ENCODE measurements around the gene HS2ST1.

Gene HS2ST1

DNA sequence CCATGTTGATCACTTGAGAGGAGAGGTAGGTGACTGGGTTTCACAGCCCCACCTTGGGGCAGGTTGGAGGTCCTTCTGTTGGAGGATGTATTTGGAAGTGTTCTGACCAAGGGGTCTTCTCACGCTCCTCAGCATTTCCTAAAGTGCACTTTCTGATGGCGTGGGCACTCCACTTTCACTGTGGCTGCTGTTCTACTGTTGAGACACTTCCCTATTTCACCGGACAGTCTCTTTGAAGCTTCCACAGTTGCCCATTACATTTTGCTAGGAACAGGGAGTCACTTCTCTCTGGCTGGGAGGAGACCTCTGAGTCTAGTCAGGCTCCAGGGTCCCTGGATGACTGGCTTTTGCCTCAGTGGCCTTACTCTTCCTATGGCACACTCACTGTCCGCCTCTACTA, 234.2 kb downstream of the HS2ST1 start:
- Histone ChIP-seq H3K9me3 (ENCODE audit: control insufficient read depth, low read length) (no peaks in the 10 kb centered on the region), H3K27ac (ENCODE audit: low read depth, low read length, severe bottlenecking) (no peak overlapping the region), H3K36me3 (ENCODE audit: control insufficient read depth, insufficient read depth, low read length) (no peaks in the 10 kb centered on the region), H3K4me3 (ENCODE audit: extremely low read depth, insufficient read depth, low read length, poor library complexity, severe bottlenecking) (no peak overlapping the region), H3K4me1 (ENCODE audit: control insufficient read depth, insufficient read depth, low read length, poor library complexity, severe bottlenecking) (peaks cover 14% of the 10 kb centered on the region)
- WGBS, 2 experiments (ENCODE audit: insufficient coverage in 2 of 2), result 85 to 95% methylated on average over 3 to 4 of the region's 4 CpGs

DNA sequence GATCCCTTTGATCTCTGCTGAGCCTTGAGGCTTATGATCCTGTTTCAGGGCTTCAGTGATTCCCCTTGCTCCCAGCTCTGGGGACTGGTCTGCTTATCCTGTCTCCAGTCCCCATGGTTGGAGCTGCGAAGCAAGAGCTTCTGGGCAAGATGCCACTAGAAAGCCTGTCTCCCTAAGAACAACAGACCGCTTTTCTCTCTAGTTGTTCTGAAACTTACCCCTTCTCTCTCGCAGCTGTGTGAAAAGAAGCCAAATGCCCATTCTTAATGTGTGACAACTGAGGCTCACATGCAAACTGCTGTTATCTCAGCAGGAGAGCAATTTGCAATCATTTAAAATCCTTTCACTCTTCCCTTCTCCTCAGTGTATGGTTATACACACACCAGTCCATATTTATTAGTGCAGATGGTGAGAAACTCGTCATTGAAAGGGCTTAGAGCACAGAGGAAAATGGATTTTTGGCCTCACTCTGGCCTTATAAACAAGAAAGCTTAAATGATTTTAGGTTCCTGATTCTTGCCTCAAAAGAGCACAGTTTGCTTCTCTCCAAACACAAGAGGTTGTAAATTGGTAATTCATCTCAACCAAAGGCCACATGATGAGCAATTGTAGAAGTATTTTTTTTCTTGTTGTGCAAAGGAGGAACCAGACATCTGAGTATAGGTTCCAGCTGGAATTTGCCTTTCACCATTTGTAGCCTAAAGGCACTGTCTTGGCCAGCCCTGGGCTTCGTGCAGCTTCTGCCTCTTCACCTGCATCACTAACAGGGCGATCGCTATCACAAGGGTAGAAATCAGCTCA, 235.0 kb downstream of the HS2ST1 start:
- Histone ChIP-seq H3K4me3 (ENCODE audit: extremely low read depth, insufficient read depth, low read length, poor library complexity, severe bottlenecking) (no peak overlapping the region), H3K4me1 (ENCODE audit: control insufficient read depth, insufficient read depth, low read length, poor library complexity, severe bottlenecking) (peaks cover 14% of the 10 kb centered on the region), H3K27ac (ENCODE audit: low read depth, low read length, severe bottlenecking) (no peak overlapping the region), H3K36me3 (ENCODE audit: control insufficient read depth, insufficient read depth, low read length) (no peaks in the 10 kb centered on the region), H3K9me3 (ENCODE audit: control insufficient read depth, low read length) (no peaks in the 10 kb centered on the region)
- WGBS, 2 experiments (ENCODE audit: insufficient coverage in 2 of 2), result 36 to 45% methylated on average over 4 to 7 of the region's 7 CpGs

DNA sequence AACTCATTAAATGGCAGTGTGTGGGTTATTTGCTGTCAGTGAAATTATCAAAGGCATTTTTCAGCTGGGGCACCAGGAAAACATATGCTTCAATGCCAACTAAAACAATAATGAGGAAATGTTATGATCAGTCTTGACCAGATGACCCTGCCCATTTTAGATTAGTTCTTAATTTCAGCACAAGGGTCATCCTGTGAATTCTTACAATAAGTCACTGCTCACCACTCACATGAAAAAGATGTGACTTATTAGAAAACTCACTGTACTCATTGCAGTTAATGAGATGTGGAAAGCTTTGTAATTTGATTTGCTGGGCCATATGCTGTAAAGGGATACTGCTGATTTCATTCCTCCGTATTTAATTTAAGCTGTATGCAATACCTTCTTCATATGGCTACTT, 235.7 kb downstream of the HS2ST1 start:
- Histone ChIP-seq H3K9me3 (ENCODE audit: control insufficient read depth, low read length) (no peaks in the 10 kb centered on the region), H3K4me3 (ENCODE audit: extremely low read depth, insufficient read depth, low read length, poor library complexity, severe bottlenecking) (no peak overlapping the region), H3K36me3 (ENCODE audit: control insufficient read depth, insufficient read depth, low read length) (no peaks in the 10 kb centered on the region), H3K27ac (ENCODE audit: low read depth, low read length, severe bottlenecking) (no peak overlapping the region), H3K4me1 (ENCODE audit: control insufficient read depth, insufficient read depth, low read length, poor library complexity, severe bottlenecking) (peaks cover 14% of the 10 kb centered on the region)
- WGBS, 2 experiments (ENCODE audit: insufficient coverage in 2 of 2), result no CpG with 5 or more reads among the region's 1 CpG

DNA sequence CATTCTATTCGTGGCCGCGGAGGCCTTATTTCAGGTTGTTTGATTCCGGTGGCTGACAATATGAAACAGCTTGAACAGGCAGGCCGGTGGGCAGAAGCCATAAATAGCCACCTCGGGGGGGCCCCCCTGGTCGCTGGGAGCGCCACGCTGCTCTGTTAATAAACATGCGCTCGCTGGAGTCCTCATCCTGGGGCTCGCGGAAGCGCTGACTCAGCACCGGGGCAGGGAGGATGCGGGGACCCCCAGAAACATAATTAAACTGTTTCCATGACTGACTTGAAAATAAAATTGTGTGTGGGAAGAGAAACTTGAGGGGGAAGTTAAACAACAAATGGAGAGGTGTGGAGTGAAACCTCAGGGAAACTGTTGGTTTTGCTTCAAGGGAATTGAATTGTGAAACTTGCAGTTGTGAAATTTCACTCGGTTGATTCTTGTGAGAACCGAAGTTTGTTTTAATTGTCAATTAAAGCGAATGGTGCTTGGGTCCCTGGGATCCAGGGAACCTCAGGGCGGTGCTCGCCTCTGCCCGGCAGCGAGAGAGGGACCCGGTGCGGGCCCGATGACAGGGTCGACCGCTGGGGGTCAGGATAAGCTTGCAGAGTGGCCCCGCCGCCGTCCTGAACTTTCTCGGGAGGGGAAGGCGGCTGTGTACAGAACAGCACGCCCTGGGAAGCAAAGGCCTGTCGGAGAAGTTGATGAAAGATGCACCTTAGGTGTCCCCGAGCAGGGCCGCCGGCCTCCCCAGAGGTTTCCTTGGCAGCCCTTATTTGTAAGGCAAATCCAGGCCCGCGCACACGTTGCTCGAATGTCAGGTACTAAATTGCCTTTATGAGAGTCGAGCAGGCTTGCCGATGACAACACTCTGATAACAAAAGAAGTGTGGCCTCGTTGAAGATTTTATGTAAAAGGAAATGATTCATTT, 237.3 kb downstream of the HS2ST1 start:
- peaks cover 14% of the 10 kb centered on the region for H3K4me1 ChIP-seq (ENCODE audit: control insufficient read depth, insufficient read depth, low read length, poor library complexity, severe bottlenecking)
- WGBS, 2 experiments (ENCODE audit: insufficient coverage in 2 of 2), result 10 to 16% methylated on average over 32 to 34 of the region's 45 CpGs
- H3K36me3 ChIP-seq (ENCODE audit: control insufficient read depth, insufficient read depth, low read length), result no peaks in the 10 kb centered on the region
- H3K27ac ChIP-seq (ENCODE audit: low read depth, low read length, severe bottlenecking), result no peak overlapping the region
- no peaks in the 10 kb centered on the region for H3K9me3 ChIP-seq (ENCODE audit: control insufficient read depth, low read length)
- no peak overlapping the region for H3K4me3 ChIP-seq (ENCODE audit: extremely low read depth, insufficient read depth, low read length, poor library complexity, severe bottlenecking)

DNA sequence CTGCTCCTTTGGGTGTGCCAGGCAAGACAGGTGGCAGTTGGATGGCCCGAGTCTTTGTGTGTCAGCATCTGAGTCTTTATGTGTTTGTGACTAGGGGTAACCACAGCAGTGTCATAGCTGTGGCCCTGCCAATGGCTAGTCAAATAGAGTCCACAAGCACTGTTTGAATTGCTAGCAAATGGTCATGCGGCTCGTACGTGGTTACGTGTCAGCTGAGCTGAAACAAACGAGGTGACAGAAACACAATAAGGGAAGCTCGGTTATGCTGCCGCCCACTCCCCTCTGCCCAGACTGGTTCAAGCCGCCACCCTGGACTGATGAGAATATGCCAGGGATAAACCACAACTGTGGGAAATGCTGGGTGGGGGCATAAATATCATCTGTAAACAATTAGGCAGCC, 239.9 kb downstream of the HS2ST1 start:
- peaks cover 11% of the 10 kb centered on the region for H3K4me1 ChIP-seq (ENCODE audit: control insufficient read depth, insufficient read depth, low read length, poor library complexity, severe bottlenecking)
- WGBS, 2 experiments (ENCODE audit: insufficient coverage in 2 of 2), result 85 to 100% methylated on average over 9 of the region's 9 CpGs
- H3K9me3 ChIP-seq (ENCODE audit: control insufficient read depth, low read length), result no peaks in the 10 kb centered on the region

DNA sequence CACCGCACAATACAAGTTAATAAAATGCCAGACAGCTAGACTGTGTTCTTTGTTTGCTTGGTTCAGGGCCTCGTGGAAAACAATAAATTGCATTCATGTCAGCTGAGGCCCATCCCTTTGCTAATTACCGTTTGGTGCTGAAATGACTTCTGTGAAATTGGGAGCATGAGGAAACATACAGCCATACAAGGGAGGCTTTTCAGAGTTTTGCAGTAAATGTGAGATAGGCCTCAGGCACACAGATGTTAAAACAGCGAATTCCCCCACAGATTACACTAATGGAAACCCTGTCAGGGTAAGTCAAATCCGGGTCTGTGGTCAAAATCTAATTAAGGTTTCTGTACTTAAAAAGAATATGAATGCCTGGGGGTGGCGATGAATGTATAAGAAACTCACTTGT, 240.7 kb downstream of the HS2ST1 start:
- Histone ChIP-seq H3K27ac (ENCODE audit: low read depth, low read length, severe bottlenecking) (peak overlapping the region; percentile 66), H3K36me3 (ENCODE audit: control insufficient read depth, insufficient read depth, low read length) (no peaks in the 10 kb centered on the region), H3K9me3 (ENCODE audit: control insufficient read depth, low read length) (no peaks in the 10 kb centered on the region), H3K4me3 (ENCODE audit: extremely low read depth, insufficient read depth, low read length, poor library complexity, severe bottlenecking) (no peak overlapping the region), H3K4me1 (ENCODE audit: control insufficient read depth, insufficient read depth, low read length, poor library complexity, severe bottlenecking) (peaks cover 4% of the 10 kb centered on the region)
- WGBS, 2 experiments (ENCODE audit: insufficient coverage in 2 of 2), result 75 to 76% methylated on average over 3 to 4 of the region's 6 CpGs

More for the DNA sequence above, 239.9 kb downstream of the HS2ST1 start:
- H3K36me3 ChIP-seq (ENCODE audit: control insufficient read depth, insufficient read depth, low read length), result no peaks in the 10 kb centered on the region
- no peak overlapping the region for H3K27ac ChIP-seq (ENCODE audit: low read depth, low read length, severe bottlenecking)
- no peak overlapping the region for H3K4me3 ChIP-seq (ENCODE audit: extremely low read depth, insufficient read depth, low read length, poor library complexity, severe bottlenecking)

DNA sequence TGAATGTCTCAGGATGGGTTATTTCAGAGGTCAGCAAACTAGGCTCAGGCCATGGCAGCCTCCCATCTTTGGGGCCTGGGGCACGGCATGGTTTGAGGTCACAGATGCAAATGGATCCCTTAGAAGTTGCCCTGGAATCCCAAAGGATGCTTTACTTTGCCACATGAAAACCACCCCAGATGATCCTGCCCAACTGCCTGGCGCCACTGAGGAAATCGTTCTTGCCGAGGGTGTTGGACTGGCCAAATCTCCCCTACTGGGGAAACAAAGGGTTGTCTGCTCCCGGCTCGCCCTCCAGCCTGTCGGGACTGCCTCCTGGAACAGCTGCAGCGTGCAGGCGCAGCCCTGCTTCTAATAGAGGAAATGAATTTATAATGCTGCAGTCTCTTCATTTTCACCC, 241.2 kb downstream of the HS2ST1 start:
- Histone ChIP-seq H3K9me3 (ENCODE audit: control insufficient read depth, low read length) (no peaks in the 10 kb centered on the region), H3K27ac (ENCODE audit: low read depth, low read length, severe bottlenecking) (peak overlapping the region; percentile 39), H3K4me1 (ENCODE audit: control insufficient read depth, insufficient read depth, low read length, poor library complexity, severe bottlenecking) (peaks cover 4% of the 10 kb centered on the region), H3K36me3 (ENCODE audit: control insufficient read depth, insufficient read depth, low read length) (no peaks in the 10 kb centered on the region), H3K4me3 (ENCODE audit: extremely low read depth, insufficient read depth, low read length, poor library complexity, severe bottlenecking) (no peak overlapping the region)
- WGBS, 2 experiments (ENCODE audit: insufficient coverage in 2 of 2), result 85 to 88% methylated on average over 4 of the region's 9 CpGs

DNA sequence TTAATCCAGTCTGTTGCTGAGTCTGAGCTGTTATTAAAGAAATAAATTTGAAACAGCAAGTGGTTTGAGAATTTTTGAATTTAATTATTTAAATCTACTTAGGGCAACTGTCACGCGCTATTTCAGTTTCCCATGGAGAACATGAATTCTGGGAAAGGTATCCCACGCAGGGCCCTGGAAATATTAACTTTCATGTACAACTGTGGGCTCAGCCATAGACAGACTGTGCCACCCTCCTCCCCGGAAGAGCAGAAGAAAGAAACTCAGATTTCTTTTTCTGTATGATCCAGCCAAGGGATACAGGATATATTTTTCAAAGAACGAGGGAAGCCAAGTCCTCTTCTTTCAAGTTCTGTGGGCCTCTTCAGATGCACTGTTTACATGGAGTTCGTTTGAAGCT, 241.7 kb downstream of the HS2ST1 start:
- Histone ChIP-seq H3K4me3 (ENCODE audit: extremely low read depth, insufficient read depth, low read length, poor library complexity, severe bottlenecking) (no peak overlapping the region), H3K9me3 (ENCODE audit: control insufficient read depth, low read length) (no peaks in the 10 kb centered on the region), H3K4me1 (ENCODE audit: control insufficient read depth, insufficient read depth, low read length, poor library complexity, severe bottlenecking) (no peaks in the 10 kb centered on the region), H3K36me3 (ENCODE audit: control insufficient read depth, insufficient read depth, low read length) (no peaks in the 10 kb centered on the region), H3K27ac (ENCODE audit: low read depth, low read length, severe bottlenecking) (no peak overlapping the region)
- WGBS, 2 experiments (ENCODE audit: insufficient coverage in 2 of 2), result 87 to 94% methylated on average over 4 to 6 of the region's 6 CpGs

DNA sequence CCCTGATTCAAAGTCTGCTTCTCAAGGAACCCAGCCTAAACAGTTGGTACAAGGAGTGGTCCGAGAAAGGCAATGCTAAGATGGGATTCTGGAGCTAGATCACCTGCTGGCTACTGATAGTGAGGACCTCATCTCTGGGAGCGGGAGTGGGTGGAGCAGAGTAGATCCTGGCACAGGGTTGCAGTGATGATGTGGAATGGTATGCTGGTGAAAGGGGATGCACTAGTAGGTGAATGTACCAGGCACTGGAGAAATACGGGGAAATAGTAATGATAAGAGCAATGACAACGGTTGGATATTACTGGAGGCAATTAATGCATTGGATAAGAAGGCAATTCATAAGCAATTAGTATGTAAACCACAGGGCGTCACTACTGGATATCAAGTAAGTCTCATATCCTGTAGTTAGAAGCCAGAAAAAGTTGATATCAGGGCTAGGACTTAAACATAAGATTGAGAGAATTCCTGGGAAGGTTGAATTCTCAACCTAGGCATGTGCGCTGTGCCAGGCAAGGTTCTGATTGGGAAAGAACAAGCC, 245.0 kb downstream of the HS2ST1 start:
- Histone ChIP-seq H3K4me3 (ENCODE audit: extremely low read depth, insufficient read depth, low read length, poor library complexity, severe bottlenecking) (no peak overlapping the region), H3K9me3 (ENCODE audit: control insufficient read depth, low read length) (no peaks in the 10 kb centered on the region), H3K36me3 (ENCODE audit: control insufficient read depth, insufficient read depth, low read length) (no peaks in the 10 kb centered on the region), H3K27ac (ENCODE audit: low read depth, low read length, severe bottlenecking) (no peak overlapping the region), H3K4me1 (ENCODE audit: control insufficient read depth, insufficient read depth, low read length, poor library complexity, severe bottlenecking) (no peaks in the 10 kb centered on the region)
- WGBS, 2 experiments (ENCODE audit: insufficient coverage in 2 of 2), result 97 to 99% methylated on average over 6 of the region's 6 CpGs
